Measurements from ENCODE around the gene LINGO1. TPM values are rescaled to one million over a fixed set of nuclear protein-coding genes. Genes with fewer than 3 reads are reported as not detected.
A peak's percentile ranks its signal among the peaks of the same experiment; 100 is the strongest.

LINGO1 gene
- total and polyA plus RNA-seq, 2 of the 8 experiments (the other 6 are each of a cell fraction or from before 2014, with no cell fraction given): 57.1 to 114 TPM

DNA sequence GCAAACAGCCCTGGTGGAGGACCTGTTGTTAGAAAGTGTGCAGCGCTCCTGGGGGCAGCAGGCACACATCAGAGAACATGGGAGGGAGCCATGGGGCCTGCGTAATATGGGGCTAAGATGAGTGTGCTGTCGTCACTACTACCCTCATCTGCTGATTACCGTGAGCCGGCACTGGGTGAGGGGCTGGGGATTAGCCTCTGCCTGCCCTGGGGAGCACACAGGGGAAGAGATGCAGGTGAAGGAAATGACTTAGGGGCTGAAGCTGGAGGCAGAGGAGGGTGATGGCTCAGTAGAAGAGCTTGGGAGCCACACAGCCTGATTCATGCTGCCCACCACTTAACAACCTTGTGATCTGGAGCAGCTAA lies 33.6 kb upstream of the LINGO1 start:
- H4K5ac ChIP-seq (ENCODE audit: insufficient read length, low read depth, low read length): no peak overlapping the region
- H2BK15ac ChIP-seq (ENCODE audit: low read length): no peak overlapping the region
- H3K4me3 ChIP-seq (ENCODE audit: extremely low read depth in 1 of 4, insufficient read depth in 2 of 4, low read depth in 3 of 4, low read length in 4 of 4): no peak overlapping the region
- H2BK12ac ChIP-seq (ENCODE audit: low read depth, low read length): peak overlapping the region; percentile 4; the same call in 1 of the 2 replicates
- no peak overlapping the region for H3K27ac ChIP-seq (ENCODE audit: low read depth, low read length)
- no peak overlapping the region for H2BK120ac ChIP-seq (replicated peaks; ENCODE audit: low read depth, low read length)
- ChIA-PET POLR2A (ENCODE audit: partially characterized antibody) (interaction anchor here (1.6 kb wide), 1 partner anchor 33 kb away, joined by 3 read pairs; the partner anchor contains the start of gene LINGO1), CTCF (ENCODE audit: partially characterized antibody) (interaction anchor here (1.2 to 19.2 kb wide), 6 partner anchors 14 to 155 kb away, joined by 3 to 361 read pairs (median 7); partner anchors contain the start of gene LINGO1)
- no peaks in the 10 kb centered on the region for H3K36me3 ChIP-seq (ENCODE audit: control insufficient read depth in 2 of 4, insufficient read depth in 4 of 4, low read length in 3 of 4)
- no peaks in the 10 kb centered on the region for H3K79me1 ChIP-seq (ENCODE audit: low read depth, low read length)
- H2BK5ac ChIP-seq (ENCODE audit: low read depth, low read length): no peak overlapping the region
- no peaks in the 10 kb centered on the region for H3K27me3 ChIP-seq (replicated peaks in 1 of 4; ENCODE audit: control insufficient read depth in 3 of 4, extremely low read depth in 1 of 4, insufficient read depth in 3 of 4, low read length in 3 of 4)
- H3K23ac ChIP-seq (ENCODE audit: insufficient read length): no peak overlapping the region
- no peaks in the 10 kb centered on the region for H4K20me1 ChIP-seq (replicated peaks in 1 of 2; ENCODE audit: control insufficient read depth in 1 of 2, insufficient read depth in 2 of 2, low read length in 2 of 2)
- no peak overlapping the region for H3K14ac ChIP-seq (ENCODE audit: insufficient read length)
- no peak overlapping the region for H2AK5ac ChIP-seq (ENCODE audit: low read depth, low read length)
- no peak overlapping the region for H2BK20ac ChIP-seq (ENCODE audit: low read length)
- no peak overlapping the region for H2AFZ ChIP-seq (ENCODE audit: low read length)
- 86% methylated on average over 4 of the region's 5 CpGs; no CpG with 5 or more reads in 1 of the 2 experiments for WGBS, 2 experiments (ENCODE audit: extremely low coverage in 1 of 2, insufficient coverage in 1 of 2, insufficient read length in 1 of 2, insufficient replicate concordance in 2 of 2, low coverage in 1 of 2, low lambda C conversion rate in 2 of 2, missing lambda C conversion rate in 1 of 2)
- peak overlapping the region; percentile 42 for H4K91ac ChIP-seq (replicated peaks; ENCODE audit: insufficient read length, low read length)
- no peak overlapping the region for H3K56ac ChIP-seq (replicated peaks; ENCODE audit: insufficient read length, low read depth, low read length)
- H3K23me2 ChIP-seq (ENCODE audit: low read depth, low read length): no peaks in the 10 kb centered on the region
- TF ChIP-seq CHD1 (IDR thresholded peaks at IDR 0.05; ENCODE audit: low read depth, low read length): no peak
- no peak for TF ChIP-seq POLR2A (IDR thresholded peaks at IDR 0.05; ENCODE audit: control extremely low read depth in 1 of 2, low read depth in 2 of 2, low read length in 2 of 2)
- no peak for TF ChIP-seq HDAC6 (IDR thresholded peaks at IDR 0.05; ENCODE audit: low read depth, low read length)
- TF ChIP-seq RAD21 (IDR thresholded peaks at IDR 0.05 in 1 of 2, conservative IDR thresholded peaks at IDR 0.05 in 1 of 2; ENCODE audit: low read depth in 2 of 2, low read length in 2 of 2): no peak
- no peaks in the 10 kb centered on the region for H3K9me3 ChIP-seq (ENCODE audit: insufficient read depth in 2 of 2, low read depth in 1 of 2, low read length in 1 of 2)
- H4K8ac ChIP-seq (ENCODE audit: extremely low read depth, insufficient read depth, low read length): no peak overlapping the region
- no peak overlapping the region for H3K4me2 ChIP-seq (ENCODE audit: insufficient read depth in 1 of 2, low read depth in 2 of 2, low read length in 2 of 2)
- H3K4ac ChIP-seq (replicated peaks; ENCODE audit: insufficient read length, low read depth, low read length): no peak overlapping the region
- no peak overlapping the region for H3K9ac ChIP-seq (replicated peaks in 1 of 4; ENCODE audit: extremely low read depth in 1 of 4, low read depth in 3 of 4, low read length in 3 of 4)
- FAIRE-seq (no peak), DNase-seq (ENCODE audit: low read depth in 1 of 2, low spot score in 2 of 2) (no peak)
- H3K4me1 ChIP-seq (replicated peaks in 1 of 4; ENCODE audit: control insufficient read depth in 3 of 4, insufficient read depth in 4 of 4, low read length in 3 of 4): peaks cover 0 to 14% (median 10%) of the 10 kb centered on the region in 4 experiments; a peak in 5 of 7 replicates
- H3K18ac ChIP-seq (ENCODE audit: extremely low read depth, low read length): no peak overlapping the region; the same call in 1 of the 2 replicates
- no peaks in the 10 kb centered on the region for H3K79me2 ChIP-seq (ENCODE audit: control insufficient read depth in 1 of 2, insufficient read depth in 2 of 2, low read length in 2 of 2)

All from H1 (cell line).